ENCODE measurements around the gene HNRNPR. TPM values are rescaled to one million over a fixed set of nuclear protein-coding genes. Genes with fewer than 3 reads are reported as not detected.

The HNRNPR gene
- total and polyA plus RNA-seq, 9 of the 15 experiments (the other 6 are each of a cell fraction or from before 2014, with no cell fraction given) = 80.9 to 372 (median 301) TPM

DNA sequence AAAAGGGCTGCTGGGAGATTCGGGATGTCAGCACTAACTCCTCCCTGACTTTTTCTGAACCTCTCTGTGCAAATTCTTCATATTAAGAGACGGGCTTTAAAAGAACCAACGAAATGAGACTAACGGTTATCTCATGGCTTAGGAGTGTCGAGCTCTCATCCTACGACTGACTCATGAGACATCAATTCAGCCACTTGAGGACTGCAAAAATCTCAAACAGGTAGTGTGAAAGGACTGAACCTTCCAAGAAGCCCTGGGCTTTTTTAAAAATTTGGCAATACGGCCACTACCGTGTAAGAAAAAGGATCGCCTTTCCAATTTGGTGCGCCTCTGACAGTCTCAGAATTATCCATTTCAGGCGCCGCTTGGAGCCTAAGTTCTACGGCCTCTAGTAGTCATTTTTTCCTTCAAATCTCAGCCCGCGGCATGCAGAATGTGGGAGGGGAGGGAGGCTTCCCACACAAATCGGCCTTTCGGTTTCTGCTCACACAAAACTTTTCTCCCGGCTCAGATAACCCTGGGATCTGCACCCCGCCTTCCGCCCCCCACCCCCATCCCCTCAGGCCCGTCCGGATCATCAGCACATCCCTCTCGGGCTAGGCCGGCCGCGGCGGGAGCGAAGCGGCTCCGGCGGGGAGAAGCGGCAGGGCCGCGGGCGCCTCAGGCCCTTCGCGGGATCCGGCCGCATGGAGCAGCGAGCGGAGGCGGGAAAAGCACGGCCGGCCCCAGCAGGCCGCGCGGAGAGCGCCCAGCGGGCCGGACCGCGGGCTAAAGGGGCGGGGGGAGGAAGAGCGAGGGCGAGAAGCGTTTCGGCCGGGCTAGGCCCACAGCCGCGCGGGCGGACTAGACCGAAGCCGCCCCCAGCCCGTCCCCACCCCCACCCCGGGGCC lies 618 bp downstream of the HNRNPR start (continued):
- TF ChIP-seq, protein P1, sequence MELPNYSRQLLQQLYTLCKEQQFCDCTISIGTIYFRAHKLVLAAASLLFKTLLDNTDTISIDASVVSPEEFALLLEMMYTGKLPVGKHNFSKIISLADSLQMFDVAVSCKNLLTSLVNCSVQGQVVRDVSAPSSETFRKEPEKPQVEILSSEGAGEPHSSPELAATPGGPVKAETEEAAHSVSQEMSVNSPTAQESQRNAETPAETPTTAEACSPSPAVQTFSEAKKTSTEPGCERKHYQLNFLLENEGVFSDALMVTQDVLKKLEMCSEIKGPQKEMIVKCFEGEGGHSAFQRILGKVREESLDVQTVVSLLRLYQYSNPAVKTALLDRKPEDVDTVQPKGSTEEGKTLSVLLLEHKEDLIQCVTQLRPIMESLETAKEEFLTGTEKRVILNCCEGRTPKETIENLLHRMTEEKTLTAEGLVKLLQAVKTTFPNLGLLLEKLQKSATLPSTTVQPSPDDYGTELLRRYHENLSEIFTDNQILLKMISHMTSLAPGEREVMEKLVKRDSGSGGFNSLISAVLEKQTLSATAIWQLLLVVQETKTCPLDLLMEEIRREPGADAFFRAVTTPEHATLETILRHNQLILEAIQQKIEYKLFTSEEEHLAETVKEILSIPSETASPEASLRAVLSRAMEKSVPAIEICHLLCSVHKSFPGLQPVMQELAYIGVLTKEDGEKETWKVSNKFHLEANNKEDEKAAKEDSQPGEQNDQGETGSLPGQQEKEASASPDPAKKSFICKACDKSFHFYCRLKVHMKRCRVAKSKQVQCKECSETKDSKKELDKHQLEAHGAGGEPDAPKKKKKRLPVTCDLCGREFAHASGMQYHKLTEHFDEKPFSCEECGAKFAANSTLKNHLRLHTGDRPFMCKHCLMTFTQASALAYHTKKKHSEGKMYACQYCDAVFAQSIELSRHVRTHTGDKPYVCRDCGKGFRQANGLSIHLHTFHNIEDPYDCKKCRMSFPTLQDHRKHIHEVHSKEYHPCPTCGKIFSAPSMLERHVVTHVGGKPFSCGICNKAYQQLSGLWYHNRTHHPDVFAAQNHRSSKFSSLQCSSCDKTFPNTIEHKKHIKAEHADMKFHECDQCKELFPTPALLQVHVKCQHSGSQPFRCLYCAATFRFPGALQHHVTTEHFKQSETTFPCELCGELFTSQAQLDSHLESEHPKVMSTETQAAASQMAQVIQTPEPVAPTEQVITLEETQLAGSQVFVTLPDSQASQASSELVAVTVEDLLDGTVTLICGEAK (IDR thresholded peaks at IDR 0.05) = no peak
- TF ChIP-seq, protein P1 (CRISPR knock-in tag; IDR thresholded peaks at IDR 0.05) = no peak
- no peak for TF ChIP-seq KDM5B (IDR thresholded peaks at IDR 0.05; ENCODE audit: insufficient replicate concordance, low read depth, low read length)
- no peak for TF ChIP-seq ARID2 (IDR thresholded peaks at IDR 0.05)
- TF ChIP-seq, protein P2, sequence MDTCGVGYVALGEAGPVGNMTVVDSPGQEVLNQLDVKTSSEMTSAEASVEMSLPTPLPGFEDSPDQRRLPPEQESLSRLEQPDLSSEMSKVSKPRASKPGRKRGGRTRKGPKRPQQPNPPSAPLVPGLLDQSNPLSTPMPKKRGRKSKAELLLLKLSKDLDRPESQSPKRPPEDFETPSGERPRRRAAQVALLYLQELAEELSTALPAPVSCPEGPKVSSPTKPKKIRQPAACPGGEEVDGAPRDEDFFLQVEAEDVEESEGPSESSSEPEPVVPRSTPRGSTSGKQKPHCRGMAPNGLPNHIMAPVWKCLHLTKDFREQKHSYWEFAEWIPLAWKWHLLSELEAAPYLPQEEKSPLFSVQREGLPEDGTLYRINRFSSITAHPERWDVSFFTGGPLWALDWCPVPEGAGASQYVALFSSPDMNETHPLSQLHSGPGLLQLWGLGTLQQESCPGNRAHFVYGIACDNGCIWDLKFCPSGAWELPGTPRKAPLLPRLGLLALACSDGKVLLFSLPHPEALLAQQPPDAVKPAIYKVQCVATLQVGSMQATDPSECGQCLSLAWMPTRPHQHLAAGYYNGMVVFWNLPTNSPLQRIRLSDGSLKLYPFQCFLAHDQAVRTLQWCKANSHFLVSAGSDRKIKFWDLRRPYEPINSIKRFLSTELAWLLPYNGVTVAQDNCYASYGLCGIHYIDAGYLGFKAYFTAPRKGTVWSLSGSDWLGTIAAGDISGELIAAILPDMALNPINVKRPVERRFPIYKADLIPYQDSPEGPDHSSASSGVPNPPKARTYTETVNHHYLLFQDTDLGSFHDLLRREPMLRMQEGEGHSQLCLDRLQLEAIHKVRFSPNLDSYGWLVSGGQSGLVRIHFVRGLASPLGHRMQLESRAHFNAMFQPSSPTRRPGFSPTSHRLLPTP (IDR thresholded peaks at IDR 0.05; ENCODE audit: borderline replicate concordance, extremely low read depth, insufficient read length) = no peak
- TF ChIP-seq HDAC1 (IDR thresholded peaks at IDR 0.05) = no peak
- TF ChIP-seq NCOA1 (IDR thresholded peaks at IDR 0.05; ENCODE audit: low read depth) = no peak
- TF ChIP-seq BHLHE40 (IDR thresholded peaks at IDR 0.05; ENCODE audit: low read length) = peak; percentile 19; the same call in 1 of the 2 replicates
- no peak for TF ChIP-seq ETV1 (tag; conservative IDR thresholded peaks at IDR 0.05; ENCODE audit: low read depth)
- TF ChIP-seq, protein P3, sequence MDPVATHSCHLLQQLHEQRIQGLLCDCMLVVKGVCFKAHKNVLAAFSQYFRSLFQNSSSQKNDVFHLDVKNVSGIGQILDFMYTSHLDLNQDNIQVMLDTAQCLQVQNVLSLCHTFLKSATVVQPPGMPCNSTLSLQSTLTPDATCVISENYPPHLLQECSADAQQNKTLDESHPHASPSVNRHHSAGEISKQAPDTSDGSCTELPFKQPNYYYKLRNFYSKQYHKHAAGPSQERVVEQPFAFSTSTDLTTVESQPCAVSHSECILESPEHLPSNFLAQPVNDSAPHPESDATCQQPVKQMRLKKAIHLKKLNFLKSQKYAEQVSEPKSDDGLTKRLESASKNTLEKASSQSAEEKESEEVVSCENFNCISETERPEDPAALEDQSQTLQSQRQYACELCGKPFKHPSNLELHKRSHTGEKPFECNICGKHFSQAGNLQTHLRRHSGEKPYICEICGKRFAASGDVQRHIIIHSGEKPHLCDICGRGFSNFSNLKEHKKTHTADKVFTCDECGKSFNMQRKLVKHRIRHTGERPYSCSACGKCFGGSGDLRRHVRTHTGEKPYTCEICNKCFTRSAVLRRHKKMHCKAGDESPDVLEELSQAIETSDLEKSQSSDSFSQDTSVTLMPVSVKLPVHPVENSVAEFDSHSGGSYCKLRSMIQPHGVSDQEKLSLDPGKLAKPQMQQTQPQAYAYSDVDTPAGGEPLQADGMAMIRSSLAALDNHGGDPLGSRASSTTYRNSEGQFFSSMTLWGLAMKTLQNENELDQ (CRISPR knock-in tag; IDR thresholded peaks at IDR 0.05; ENCODE audit: borderline replicate concordance) = no peak
- no peak; the same call in 1 of the 2 replicates for TF ChIP-seq GTF2F1 (IDR thresholded peaks at IDR 0.05; ENCODE audit: low read depth, low read length)
- no peak for TF ChIP-seq NR2F6 (CRISPR knock-in tag; IDR thresholded peaks at IDR 0.05)
- TF ChIP-seq SMARCA5 (IDR thresholded peaks at IDR 0.05) = no peak

Data from K562 (cell line).